ENCODE results near the gene ST6GALNAC5.
"Not testable (repeated sequence)": the region's sequence is repeated elsewhere in the genome, so short reads cannot be mapped to it uniquely, and the experiment has no call there.

The ST6GALNAC5 gene

DNA sequence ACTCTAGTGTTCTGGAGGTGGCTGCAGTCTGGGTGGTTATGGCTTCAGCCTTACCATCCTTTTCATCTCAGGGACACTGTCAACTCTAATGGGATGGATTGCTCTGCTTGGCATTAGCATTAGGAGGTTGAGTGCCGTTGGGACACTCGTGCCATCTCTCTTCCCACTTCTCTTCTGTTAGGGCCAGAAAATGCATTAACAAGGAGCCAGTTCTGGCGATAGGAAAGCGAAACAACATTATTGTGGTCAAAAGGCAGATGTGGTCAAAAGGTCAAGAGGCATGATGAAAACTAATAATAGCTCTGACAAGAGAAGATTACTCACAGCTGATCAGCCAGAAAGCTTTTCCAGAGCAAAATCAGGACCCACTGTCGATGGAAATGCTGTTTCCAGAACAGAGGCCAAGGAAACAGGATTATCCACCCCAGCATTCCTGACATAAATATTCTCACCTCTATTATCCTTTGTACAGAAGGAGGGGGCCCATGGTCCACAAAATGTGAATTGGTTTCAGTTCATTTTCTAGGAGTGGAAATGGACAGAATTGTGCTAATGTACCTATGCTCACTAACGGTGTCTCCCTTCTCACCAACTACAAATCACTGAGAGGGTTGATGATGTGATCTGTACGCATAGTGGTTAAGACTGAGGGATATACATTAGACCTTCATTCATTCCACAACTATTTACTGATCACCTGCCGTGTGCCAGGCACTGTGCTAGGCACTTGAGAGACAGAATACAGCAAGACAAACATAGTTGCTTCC is 72.0 kb downstream of the ST6GALNAC5 start:
- no peak for DNase-seq

DNA sequence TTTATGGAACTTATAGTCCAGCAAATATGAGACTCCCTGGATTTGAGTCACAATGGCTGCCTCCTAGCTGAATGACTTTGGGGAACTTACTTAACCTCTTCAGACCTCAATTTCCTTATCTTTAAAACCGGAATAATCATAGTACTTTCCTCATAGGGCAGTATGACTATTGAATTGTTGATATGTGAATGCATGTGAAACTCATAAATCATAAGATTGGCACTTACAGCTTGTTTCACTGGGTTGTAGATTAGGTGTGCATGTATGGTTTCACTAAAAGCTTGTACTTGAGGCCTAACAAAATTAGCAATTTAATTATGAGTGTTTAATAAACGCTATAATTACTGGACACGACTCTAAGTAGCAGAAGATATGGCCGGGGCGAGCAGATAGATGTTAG is 72.5 kb downstream of the ST6GALNAC5 start:
- no peak for DNase-seq

DNA sequence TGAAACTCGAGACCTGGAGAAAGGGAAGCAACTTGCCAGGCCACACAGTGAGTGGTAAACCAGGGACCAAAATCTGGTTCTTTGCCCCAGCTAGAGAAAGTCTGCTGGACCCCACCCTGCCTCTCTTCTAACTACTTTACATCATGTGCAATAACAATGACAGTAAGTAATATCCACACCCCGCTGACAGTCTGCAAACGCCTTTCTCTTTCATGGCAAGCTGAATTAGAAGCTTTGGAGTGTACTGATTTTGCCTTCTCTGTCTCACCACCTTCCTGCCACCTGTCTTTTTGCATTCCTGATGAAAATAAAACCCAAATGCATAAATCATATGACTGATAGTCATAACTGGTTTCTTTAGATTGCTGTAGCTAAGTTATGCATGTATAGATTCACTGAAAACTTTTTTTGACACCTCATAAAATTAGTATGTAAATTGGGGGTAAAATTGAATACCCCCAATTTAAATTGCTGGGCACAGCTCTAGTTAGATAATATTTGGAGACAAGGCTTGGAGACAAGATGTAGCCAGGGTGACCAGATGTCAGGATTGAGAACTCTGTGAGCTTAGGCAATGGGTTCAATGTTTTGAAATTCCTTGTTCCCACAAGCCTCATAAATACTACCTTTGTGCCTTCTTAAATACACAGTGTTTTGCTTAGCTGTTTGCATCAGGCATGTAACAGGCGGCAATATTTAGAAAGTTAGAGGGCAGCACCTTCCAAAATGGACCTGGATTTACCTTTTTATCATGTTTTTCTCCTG is 73.5 kb downstream of the ST6GALNAC5 start:
- no peak for DNase-seq

DNA sequence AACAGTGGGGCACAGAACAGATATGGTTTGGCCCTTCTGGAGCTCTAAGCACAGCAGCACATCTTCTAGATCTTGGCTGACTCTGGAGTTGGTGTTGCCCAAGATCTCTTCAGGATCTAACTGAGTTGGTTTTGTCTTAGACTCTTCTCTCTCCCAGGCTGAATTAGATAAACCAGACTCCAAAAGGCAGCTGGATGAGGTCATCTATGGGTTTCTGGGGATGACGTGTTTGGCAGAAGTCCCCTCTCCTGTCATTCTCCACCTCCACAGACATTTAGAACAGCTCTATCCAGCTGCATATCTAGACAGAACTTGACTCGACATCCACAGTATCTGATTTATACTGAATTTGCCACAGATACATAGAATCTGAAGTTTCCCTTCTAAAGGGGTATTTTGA is 75.3 kb downstream of the ST6GALNAC5 start:
- DNase-seq, result no peak

DNA sequence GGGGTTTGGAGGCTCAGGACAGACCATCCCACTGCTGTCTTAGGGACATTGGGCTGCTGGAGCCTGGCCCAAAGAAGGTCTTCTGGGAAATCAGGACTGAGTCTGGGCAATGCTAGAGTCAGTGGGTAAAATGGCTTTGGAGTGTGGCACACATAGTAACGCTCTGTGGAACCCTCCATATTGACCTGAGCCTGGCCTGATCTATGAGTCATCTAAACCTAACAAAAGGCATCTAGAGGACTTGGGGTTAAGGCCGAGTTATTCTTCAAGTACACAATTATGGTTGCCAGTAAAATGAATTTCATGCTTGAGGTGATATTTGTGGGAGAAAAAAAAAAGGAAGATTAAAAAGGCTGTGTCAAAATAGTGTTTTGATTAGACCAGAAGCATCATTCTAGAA is 77.7 kb downstream of the ST6GALNAC5 start:
- no peak for DNase-seq

DNA sequence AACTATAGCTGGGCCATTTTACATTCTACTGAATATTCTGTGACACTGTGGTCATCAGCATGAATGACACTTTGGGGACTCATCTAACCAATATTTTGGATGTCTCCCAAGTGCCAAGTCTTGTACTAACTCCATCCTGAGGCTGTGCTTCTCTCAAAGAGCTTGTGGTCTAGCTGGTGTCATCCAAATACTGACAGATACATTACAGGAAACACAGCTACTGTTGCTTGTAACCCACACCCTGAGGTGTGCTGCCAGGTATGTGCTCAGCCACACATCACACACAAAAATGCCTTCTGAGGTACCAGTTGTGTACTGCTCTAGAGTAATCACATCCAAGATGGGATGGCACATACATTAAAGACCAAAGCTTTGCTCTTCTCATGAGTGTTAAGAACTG is 81.6 kb downstream of the ST6GALNAC5 start:
- no peak for DNase-seq

DNA sequence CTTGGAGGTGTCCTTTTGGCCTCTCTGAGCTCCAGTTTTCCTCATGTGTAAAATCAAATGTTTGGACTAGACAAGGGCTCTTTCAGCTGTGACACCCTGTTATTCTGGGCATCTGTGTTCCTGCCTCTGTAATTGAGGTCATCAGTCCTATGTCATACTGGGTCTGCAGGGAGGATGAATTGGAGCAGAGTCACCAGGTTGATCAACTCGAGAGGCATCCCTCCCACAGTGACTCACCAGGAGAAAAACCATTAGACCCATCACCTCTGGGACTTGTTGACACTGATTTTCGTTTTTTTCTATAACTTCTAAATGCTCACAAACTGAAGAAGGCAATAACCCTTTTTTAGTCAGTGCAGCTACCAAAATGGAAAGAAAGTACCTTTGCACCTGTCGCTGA is 82.2 kb downstream of the ST6GALNAC5 start:
- no peak for DNase-seq

DNA sequence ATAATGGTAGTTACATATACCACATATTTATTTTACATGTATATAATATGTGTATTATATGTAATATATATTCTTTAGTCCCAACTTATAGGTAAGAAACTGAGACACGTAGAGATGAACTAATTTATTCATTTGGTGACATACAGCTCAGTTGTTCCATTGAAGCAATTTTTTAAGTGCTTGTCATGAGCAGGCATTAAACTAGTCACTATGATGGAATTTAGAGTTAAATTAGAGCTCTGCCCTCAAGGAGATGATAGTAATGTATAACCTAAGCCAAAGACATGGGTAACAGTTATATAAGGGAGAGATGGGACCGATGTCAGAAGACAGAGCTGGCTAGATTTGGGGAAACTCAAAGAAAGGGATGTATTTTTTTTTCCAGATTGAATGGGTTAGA is 83.0 kb downstream of the ST6GALNAC5 start:
- DNase-seq, result no peak

DNA sequence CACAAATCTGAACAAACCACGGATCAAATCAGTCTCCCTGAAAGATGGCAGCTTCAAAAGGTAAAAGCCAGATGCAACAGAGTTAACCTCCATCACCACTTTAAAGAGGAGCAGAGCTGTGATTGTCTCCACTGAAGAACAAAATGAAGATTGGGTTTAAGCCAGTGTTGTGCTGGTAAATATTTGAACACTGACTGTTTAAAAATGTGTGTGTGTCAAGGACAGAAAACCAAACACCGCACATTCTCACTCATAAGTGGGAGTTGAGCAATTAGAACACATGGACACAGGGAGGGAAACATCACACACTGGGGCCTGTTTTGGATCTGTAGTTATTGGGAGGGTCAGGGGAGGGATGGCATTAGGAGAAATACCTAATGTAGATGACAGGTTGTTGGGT is 83.9 kb downstream of the ST6GALNAC5 start:
- no peak for DNase-seq

DNA sequence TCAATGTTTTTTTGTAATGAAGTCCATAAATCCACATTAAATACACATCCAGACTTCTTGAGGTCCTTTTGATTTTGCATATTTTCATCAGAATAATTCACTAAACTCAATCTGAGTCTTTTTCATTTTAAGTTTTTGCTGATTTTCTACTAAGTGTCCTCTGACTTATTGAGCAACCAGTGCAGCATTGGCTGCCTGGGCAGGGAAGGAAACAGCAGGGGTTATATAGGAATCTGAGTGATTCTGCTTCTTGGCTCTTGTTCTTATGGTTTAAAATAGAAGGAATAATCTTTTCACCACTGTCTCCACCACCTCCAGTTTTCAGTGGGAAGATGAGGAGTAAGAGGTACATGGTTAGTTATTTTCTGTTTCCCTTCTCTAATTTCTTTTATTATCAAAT is 88.4 kb downstream of the ST6GALNAC5 start:
- DNase-seq, result no peak

DNA sequence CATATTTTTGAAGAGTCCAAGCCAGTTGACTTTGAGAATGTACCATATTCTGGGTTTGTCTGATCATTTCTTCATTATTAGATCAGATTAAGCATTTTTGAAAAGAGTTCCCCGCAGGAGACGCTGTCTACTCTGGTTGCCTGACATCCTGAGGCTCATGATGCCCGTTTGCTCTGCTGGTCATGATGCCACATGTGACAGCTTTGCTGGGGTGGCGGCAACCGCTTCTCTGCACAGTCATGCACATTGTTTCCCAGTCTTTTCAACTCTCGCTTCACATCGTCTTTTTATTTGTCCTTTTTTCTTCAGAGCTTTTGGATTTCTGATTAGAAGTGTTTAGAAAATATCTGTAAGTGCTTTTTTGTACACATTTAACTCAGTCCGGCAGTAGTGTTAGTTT is 90.7 kb downstream of the ST6GALNAC5 start:
- no peak for DNase-seq

DNA sequence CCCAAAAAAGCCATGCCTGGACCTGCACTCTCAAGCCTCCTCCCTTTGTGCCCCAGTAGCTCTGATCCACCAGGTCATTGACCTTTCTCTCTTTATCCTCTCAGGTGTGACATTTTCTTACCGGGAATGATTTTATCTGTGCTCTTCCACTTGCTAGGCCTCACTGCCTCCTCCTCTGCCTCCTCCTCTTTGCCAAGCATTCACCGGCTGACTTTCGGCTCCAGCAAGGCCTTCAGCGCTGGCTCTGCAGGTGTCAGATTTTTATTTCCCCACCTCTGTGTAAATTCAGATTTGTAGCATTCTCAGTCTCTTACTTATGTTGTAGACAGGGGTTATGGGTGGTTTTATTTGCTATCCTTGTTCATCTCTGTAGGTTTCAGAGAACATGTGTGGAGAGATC is 91.5 kb downstream of the ST6GALNAC5 start:
- DNase-seq, result no peak

DNA sequence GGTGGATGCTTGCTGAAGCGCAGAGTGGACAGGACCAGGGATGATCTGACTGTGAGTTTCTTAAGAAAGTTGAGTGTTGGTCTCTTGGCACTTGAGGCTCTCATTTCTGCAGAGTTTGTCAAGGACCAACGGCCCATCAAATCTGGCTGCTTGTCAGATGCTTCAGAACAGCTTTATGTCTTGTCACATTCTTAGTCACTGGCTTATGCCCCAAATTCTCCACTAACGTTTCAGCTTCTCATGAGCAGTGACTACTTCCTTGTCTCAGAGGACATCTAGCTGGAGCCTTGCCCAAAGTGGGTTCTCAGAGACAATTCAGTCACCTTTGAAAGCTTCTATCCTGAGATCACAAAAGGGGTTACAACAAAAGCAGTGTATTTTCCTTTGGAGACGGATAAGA is 92.3 kb downstream of the ST6GALNAC5 start:
- DNase-seq, result no peak

DNA sequence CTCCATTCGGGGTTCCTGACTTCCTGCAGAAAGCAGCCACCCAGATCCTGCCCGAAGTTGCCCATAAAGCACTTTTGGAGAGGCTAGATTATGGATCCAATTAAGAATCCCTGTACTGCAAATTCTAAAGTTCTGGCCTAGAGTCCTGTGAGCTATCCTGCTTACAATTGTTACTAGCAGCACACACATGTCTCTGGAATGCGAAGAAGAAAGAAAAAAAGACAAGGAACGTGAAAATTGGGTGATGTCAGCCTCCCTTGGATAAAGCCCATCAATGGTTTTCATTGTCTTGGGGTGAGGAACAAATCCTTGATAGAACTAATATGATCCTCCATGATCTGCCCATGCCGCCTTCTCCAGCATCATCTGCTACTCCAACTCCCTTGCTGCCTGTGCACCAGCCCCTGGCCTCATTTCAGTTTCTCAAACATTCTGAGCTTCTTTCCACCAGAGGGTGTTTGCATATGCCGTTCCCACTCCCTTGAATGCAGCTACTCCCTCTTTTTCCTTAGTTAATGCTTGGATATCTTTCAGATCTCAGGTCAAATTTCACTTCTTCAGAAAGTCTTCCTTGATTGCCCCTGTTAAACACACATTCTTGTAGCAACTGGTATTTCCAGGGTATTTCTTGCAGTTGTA is 94.0 kb downstream of the ST6GALNAC5 start:
- no peak for DNase-seq

DNA sequence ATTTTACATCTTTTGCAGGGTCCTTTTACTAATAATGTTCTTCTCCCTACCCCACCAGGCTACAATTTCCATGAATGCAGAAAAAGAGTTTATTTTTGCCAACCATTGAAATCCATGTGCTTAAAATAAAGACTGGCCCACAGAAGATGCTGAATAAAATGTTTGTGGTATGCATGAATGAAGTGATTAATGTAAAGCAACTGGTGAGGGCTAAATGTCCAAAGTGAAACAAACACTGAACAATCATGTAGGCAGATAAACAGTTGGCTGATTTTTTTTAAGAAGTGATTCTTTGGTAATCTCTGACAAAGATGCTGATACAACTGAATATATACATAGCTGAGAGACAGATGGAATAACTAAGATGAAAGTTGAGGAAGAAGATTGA is 94.5 kb downstream of the ST6GALNAC5 start:
- no peak for DNase-seq

DNA sequence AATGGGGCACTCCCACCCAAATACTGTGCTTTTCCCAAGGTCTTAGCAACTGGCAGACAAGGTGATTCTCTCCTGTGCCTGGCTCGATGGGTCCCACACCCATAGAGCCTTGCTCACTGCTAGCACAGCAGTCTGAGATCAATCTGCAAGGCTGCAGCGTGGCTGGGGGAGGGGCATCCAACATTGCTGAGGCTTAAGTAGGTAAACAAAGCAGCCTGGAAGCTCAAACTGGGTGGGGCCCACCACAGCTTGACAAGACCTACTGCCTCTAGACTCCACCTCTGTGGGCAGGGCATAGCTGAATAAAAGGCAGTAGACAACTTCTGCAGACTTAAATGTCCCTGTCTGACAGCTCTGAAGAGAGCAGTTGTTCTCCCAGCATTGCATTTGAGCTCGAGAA is 114.0 kb downstream of the ST6GALNAC5 start:
- DNase-seq, result not testable (repeated sequence)

DNA sequence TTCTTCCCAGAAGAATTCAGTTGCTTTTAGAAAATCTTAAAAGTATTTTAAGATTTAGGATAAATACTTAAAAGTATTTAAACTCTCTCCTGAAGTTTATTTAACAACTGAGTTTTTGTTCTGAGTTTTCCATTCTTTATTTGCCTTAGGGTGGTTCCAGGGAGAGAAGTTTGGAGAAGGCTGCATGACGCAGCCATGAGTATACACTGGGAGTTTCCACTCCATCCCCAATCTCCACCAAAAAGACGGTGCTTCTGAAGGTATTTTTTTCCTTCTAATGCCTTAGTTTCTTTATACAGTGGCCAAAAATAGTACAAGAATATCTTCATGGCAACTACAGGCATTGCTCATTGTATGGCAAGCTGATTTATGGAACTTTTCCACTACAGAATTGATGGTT is 122.7 kb downstream of the ST6GALNAC5 start:
- DNase-seq, result no peak

DNA sequence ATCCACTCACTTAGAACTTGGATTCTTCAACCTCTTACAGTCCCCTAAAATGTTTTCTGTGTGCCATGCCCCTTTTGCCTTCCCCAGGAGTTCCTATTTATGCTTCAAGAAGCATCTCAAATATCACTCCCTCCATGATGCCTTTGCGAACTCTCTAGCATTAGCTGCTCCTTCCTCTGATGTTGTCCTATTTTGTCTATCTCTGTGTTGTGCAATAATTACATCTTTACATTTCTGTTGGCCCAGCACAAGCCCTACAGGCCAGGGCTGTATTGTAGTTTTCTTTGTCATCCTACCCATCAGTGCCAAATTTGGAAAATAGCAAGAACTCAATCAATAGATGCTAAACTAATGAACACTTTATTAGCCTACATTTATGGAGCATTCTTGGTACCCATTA is 125.8 kb downstream of the ST6GALNAC5 start:
- no peak for DNase-seq

DNA sequence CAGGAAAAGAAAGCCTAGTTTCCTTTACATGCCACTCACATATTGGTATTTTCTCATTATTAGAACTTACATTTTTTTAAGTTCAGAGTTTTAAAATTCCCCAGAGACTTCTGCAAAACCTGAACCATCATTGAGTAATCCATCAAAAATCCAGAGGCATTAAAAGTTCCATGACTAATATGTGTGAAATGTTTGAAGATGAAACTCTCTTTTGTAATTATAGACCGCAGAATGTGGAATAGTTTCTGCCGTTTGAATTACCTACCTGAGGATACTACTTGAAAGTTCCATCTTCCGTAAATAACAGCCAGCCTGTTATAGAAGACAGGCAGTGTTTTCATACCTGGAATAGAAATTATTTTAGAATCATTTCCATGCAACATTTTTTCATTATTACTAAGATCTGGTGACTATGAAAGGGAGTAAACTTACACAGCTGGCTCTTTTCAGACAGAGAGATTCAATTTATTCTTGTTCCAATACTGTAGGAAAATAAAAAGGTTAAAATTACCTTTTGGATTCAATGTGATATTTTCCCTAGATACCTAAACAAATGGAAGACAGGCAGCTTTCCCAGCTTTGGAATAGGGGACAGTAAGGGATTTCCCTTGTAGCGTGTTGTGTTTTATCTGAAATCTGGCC is 131.4 kb downstream of the ST6GALNAC5 start:
- no peak for DNase-seq

DNA sequence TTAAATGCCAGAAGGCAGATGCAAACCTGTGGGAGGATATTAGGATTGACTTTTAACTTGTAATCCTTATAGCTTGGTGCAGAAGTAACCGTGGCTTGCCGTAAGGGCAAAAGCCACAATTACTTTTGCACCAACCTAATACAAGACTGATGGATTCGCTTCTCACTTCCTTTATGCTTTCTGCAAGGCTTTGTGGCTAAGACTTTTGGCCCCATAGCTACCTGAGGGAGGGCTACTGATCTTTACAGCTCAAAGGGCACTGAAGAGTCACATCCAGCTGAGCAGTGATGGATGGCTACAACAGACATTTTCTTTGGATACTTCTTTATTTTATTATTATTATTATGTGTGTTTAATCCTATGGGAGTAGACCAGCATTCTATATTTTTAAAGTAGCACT is 140.4 kb downstream of the ST6GALNAC5 start:
- no peak for DNase-seq

DNA sequence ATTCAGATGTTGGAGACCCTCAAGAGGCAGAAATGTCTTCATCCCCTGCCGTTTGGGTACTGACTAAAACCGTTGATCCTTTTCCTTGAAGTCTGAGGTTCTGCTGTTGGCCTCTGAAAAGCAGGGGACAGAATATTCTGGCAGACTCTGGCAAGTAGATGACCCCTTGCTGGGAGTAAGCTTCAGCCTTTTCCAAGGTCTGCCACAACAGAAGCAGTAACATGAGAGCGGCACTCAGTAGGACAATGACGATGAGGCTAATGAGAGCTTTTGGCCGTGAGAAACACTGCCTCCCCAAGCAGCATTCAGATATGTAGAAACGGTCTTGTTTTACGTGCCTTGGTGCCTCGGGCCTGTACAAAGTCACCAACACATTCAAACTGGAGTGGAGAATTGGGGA is 143.7 kb downstream of the ST6GALNAC5 start:
- DNase-seq, result no peak

DNA sequence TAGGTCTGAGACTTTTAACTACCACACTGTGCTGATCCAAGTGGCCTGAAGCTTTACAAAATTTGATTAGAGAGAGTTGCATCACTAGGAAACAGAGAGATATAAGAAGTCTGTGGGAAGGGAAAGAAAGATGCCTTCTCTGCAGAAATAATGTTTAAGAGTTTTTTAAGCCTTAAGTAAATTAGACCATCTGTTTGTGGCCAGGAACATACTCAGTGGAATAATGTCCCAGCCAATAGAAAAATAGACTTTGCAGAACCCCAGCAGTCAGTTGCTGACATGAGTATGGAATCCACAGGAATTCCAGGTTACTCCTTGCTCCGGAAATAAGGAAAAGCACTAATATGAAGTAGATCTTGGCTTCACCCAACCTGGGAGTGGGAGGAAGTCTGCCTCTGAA is 144.8 kb downstream of the ST6GALNAC5 start:
- no peak for DNase-seq

DNA sequence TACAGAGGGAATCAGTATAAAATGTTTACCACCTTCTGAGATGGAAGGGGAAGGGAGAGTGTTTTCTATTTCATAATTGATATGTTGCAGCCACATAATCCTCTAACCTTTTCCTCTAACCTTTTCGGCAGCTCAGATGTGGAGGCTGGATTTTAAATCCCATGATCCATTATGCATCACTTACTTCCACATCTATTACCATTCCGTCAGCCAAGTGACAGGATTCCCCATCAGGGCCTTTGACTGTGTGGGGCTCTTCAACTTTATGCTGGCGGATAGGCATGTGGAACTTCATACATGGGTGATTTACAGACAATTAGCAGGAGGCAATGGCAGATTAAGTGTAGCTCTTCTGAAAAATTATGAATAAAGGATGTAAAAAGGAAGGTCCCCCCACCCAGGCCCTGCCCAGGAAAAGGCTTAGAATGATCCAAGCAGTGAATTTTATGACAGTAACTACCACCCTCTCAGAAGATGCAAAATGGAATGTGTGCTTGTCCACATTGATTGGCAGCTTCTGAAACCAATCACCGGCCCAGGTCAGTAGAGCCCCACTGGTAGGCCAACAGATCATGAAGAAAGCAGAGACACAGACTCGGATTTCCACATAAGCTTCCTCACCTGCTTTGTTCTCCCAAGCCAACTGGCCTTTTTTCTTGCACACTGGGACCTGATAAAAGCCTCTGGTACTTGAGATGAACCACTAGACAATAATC is 147.0 kb downstream of the ST6GALNAC5 start:
- DNase-seq, result no peak

Data from NCI-H1694 (cell line).